Neural cell (in vitro differentiated cells): ENCODE results near the gene HPS1. TPM values are rescaled to one million over a fixed set of nuclear protein-coding genes. Genes with fewer than 3 reads are reported as not detected.

Experiments
- H2AFZ ChIP-seq: fragments of 200-600, 300-800 bp; sonication (generic), shearing (Covaris generic); 2 replicates; pipeline ENCODE4 v1.6.0; 2014; ENCODE audit warnings: low read depth, mild to moderate bottlenecking, antibody characterized with exemption, low read length, moderate library complexity
- H3F3A ChIP-seq: fragments of 200-600 bp; shearing (Covaris generic); 2 replicates; pipeline ENCODE4 v1.6.1; 2016; ENCODE audit warnings: mild to moderate bottlenecking, moderate library complexity, mixed read lengths, antibody characterized with exemption, low read length; ENCODE audit not compliant: insufficient read depth, poor library complexity, severe bottlenecking
- H3K27ac ChIP-seq: fragments of 200-600, 300-800 bp; sonication (generic), shearing (Covaris generic); 2 replicates; pipeline ENCODE4 v1.5.1; 2014; ENCODE audit warnings: mild to moderate bottlenecking, low read length, moderate library complexity
- H3K27me3 ChIP-seq: fragments of 300-800, 200-600 bp; sonication (generic), shearing (Covaris generic); 2 replicates; pipeline ENCODE4 v1.6.0; 2014; ENCODE audit warnings: mild to moderate bottlenecking, low read depth, low read length, moderate library complexity; ENCODE audit not compliant: insufficient read depth
- H3K36me3 ChIP-seq: fragments of 300-800, 200-600 bp; sonication (generic), shearing (Covaris generic); 2 replicates; pipeline ENCODE4 v1.5.1; 2014; ENCODE audit warnings: mild to moderate bottlenecking, antibody characterized with exemption, low read length, moderate library complexity; ENCODE audit not compliant: insufficient read depth
- H3K4me2 ChIP-seq: fragments of 300-800, 200-600 bp; sonication (generic), shearing (Covaris generic); 2 replicates; pipeline ENCODE4 v1.6.0; 2014; ENCODE audit warnings: mild to moderate bottlenecking, low read length
- H3K4me3 ChIP-seq: fragments of 300-800, 200-600 bp; sonication (generic), shearing (Covaris generic); 2 replicates; pipeline ENCODE4 v1.5.1; 2014; ENCODE audit warnings: mild to moderate bottlenecking, low read length, moderate library complexity
- H3K79me2 ChIP-seq: fragments of 200-600 bp; shearing (Covaris generic); replicated peaks from 2 replicates; pipeline ENCODE4 v1.6.0; 2014; ENCODE audit warnings: mild to moderate bottlenecking, low read length, moderate library complexity; ENCODE audit not compliant: insufficient read depth
- H3K9ac ChIP-seq: fragments of 300-800, 200-600 bp; sonication (generic), shearing (Covaris generic); 2 replicates; pipeline ENCODE4 v1.6.1; 2016; ENCODE audit warnings: mild to moderate bottlenecking, low read length, mixed read lengths
- H3K9me2 ChIP-seq: fragments of 200-600 bp; shearing (Covaris generic); 2 replicates; pipeline ENCODE4 v1.6.1; 2016; ENCODE audit warnings: mild to moderate bottlenecking, low read length, mixed read lengths; ENCODE audit not compliant: insufficient read depth
- H3K9me3 ChIP-seq: fragments of 200-600, 300-800 bp; sonication (generic), shearing (Covaris generic); 2 replicates; pipeline ENCODE4 v1.6.1; 2016; ENCODE audit warnings: mild to moderate bottlenecking, mixed run types, low read length, moderate library complexity, mixed read lengths
- H4K20me1 ChIP-seq: fragments of 200-600 bp; shearing (Covaris generic); 2 replicates; pipeline ENCODE4 v1.6.1; 2016; ENCODE audit warnings: mild to moderate bottlenecking, mixed run types; ENCODE audit not compliant: insufficient read depth
- CTCF ChIP-seq: fragments of 450-650 bp; IDR thresholded peaks from 2 replicates; pipeline ENCODE4 v1.5.1; 2014; ENCODE audit warnings: antibody characterized with exemption, mild to moderate bottlenecking, moderate library complexity; ENCODE audit not compliant: poor library complexity, severe bottlenecking
- EP300 ChIP-seq: fragments of 450-650 bp; conservative IDR thresholded peaks from 2 replicates; pipeline ENCODE4 v1.6.1; 2014; ENCODE audit warnings: antibody characterized with exemption, mild to moderate bottlenecking, moderate library complexity; ENCODE audit not compliant: poor library complexity, severe bottlenecking
- EZH2 ChIP-seq: fragments of 200-600, 300-800 bp; shearing (Covaris generic), sonication (generic); IDR thresholded peaks from 2 replicates; pipeline ENCODE4 v1.6.1; 2014; ENCODE audit warnings: antibody characterized with exemption, low read length, borderline replicate concordance, mild to moderate bottlenecking; ENCODE audit not compliant: insufficient read depth, poor library complexity, severe bottlenecking
- MXI1 ChIP-seq: fragments of 450-650 bp; conservative IDR thresholded peaks from 2 replicates; pipeline ENCODE4 v1.6.1; 2014; ENCODE audit warnings: antibody characterized with exemption, mild to moderate bottlenecking; ENCODE audit not compliant: poor library complexity, severe bottlenecking
- POLR2AphosphoS5 ChIP-seq: IDR thresholded peaks from 2 replicates; pipeline ENCODE4 v1.6.1; 2012
- RAD21 ChIP-seq: fragments of 450-650 bp; conservative IDR thresholded peaks from 2 replicates; pipeline ENCODE4 v1.6.1; 2014; ENCODE audit warnings: antibody characterized with exemption, mild to moderate bottlenecking, moderate library complexity
- REST ChIP-seq: IDR thresholded peaks from 2 replicates; pipeline ENCODE4 v1.6.1; 2012; ENCODE audit warnings: borderline replicate concordance
- SMC3 ChIP-seq: fragments of 450-650 bp; conservative IDR thresholded peaks from 2 replicates; pipeline ENCODE4 v1.6.1; 2014; ENCODE audit warnings: antibody characterized with exemption, mild to moderate bottlenecking, moderate library complexity; ENCODE audit not compliant: poor library complexity
- TAF1 ChIP-seq: IDR thresholded peaks from 2 replicates; pipeline ENCODE4 v1.6.1; 2012; ENCODE audit warnings: low read depth
- polyA plus RNA-seq: library from polyadenylated mRNA; depleted of rRNA; stranded (reverse); fragments of >200 nt; gene quantifications from 2 replicates; pipeline ENCODE4 v1.2.3, GENCODE V29; 2014

Gene HPS1
- polyA plus RNA-seq, 1 donor from 2014 or later, result 1.4 TPM

- Histone ChIP-seq H2AFZ (no peak overlapping the region), H3K9me3 (no peaks in the 10 kb centered on the region), H3K27ac (no peak overlapping the region), H3K27me3 (no peaks in the 10 kb centered on the region), H3K9me2 (no peaks in the 10 kb centered on the region), H3F3A (no peaks in the 10 kb centered on the region), H3K9ac (no peak overlapping the region), H3K79me2 (no peaks in the 10 kb centered on the region), H3K4me2 (no peak overlapping the region), H3K36me3 (no peaks in the 10 kb centered on the region), H3K4me3 (no peak overlapping the region), H4K20me1 (no peaks in the 10 kb centered on the region)
- TF ChIP-seq CTCF (no peak), MXI1 (no peak)
These were observed 43.6 kb downstream of the HPS1 start for GRCh38 chr10:98402931-98403718.

- no peaks in the 10 kb centered on the region for H3F3A ChIP-seq
- H3K4me2 ChIP-seq, result no peak overlapping the region
- no peak overlapping the region for H3K9ac ChIP-seq
- TF ChIP-seq EZH2 (no peak), RAD21 (no peak), EP300 (no peak), MXI1 (no peak), SMC3 (no peak), CTCF (no peak), REST (no peak), POLR2AphosphoS5 (no peak), TAF1 (no peak)
- no peak overlapping the region for H3K27ac ChIP-seq
- H3K9me3 ChIP-seq, result no peaks in the 10 kb centered on the region
- no peaks in the 10 kb centered on the region for H3K27me3 ChIP-seq
- no peak overlapping the region for H2AFZ ChIP-seq
- H3K36me3 ChIP-seq, result no peaks in the 10 kb centered on the region
- H3K4me3 ChIP-seq, result no peak overlapping the region
- no peaks in the 10 kb centered on the region for H3K79me2 ChIP-seq
- no peaks in the 10 kb centered on the region for H3K9me2 ChIP-seq
- H4K20me1 ChIP-seq, result no peaks in the 10 kb centered on the region
These were observed 44.3 kb downstream of the HPS1 start for GRCh38 chr10:98402478-98402877.
